ENCODE measurements around the gene PEX7.

GRCh38 chr6:136920671-136921380 is 98.4 kb downstream of the PEX7 start:
- TF ChIP-seq CTCF (IDR thresholded peaks at IDR 0.05) (no peak), POLR2A (IDR thresholded peaks at IDR 0.05) (no peak)
